OCI-LY7 (cell line): ENCODE measurements around the gene DFFB. TPM values are rescaled to one million over a fixed set of nuclear protein-coding genes. Genes with fewer than 3 reads are reported as not detected.

Experiments used
- BruUV-seq: library from RNA; stranded (reverse); fragments of 400-500 nt; replicated peaks from 2 replicates; lab custom pipeline; 2021; lab: Mats Ljungman, UMichigan
- CTCF ChIA-PET: fragments of 300-600 bp; sonication (Branson Sonifier 250); formaldehyde crosslinking; loops from one replicate; lab custom pipeline; 2022; ENCODE audit warnings: antibody characterized with exemption; ENCODE audit not compliant: unreplicated experiment; lab: Charles Lee
- POLR2A ChIA-PET: fragments of 300-600 bp; sonication (Branson Sonifier 250); formaldehyde crosslinking; loops from one replicate; lab custom pipeline; 2022; ENCODE audit warnings: antibody characterized with exemption; lab: Charles Lee
- DNase-seq: peaks from one replicate; pipeline ENCODE4 v3.0.0-alpha.2; 2015; ENCODE audit warnings: low spot score
- H2AFZ ChIP-seq: fragments of 200-600 bp; sonication (generic), shearing (Covaris generic); 2 replicates; pipeline ENCODE4 v1.6.1; 2014; ENCODE audit warnings: mild to moderate bottlenecking, antibody characterized with exemption, low read length, moderate library complexity
- H3K27ac ChIP-seq: fragments of 200-600 bp; sonication (generic); 2 replicates; pipeline ENCODE4 v1.5.1; 2014; ENCODE audit warnings: mixed run types, low read depth, mild to moderate bottlenecking, moderate library complexity, low read length, inconsistent platforms; ENCODE audit not compliant: poor library complexity, severe bottlenecking
- H3K36me3 ChIP-seq: fragments of 200-600 bp; sonication (generic); 2 replicates; pipeline ENCODE4 v1.6.1; 2014; ENCODE audit warnings: mild to moderate bottlenecking, antibody characterized with exemption, low read length, moderate library complexity, mixed read lengths; ENCODE audit not compliant: insufficient read depth
- H3K4me1 ChIP-seq: fragments of 200-600 bp; sonication (generic); 2 replicates; pipeline ENCODE4 v1.5.1; 2014; ENCODE audit warnings: mild to moderate bottlenecking, low read length; ENCODE audit not compliant: insufficient read depth, poor library complexity, severe bottlenecking
- H3K4me2 ChIP-seq: fragments of 200-600 bp; sonication (generic); 2 replicates; pipeline ENCODE4 v1.6.1; 2014; ENCODE audit warnings: mild to moderate bottlenecking, low read length
- H3K4me3 ChIP-seq: fragments of 200-600 bp; sonication (generic); 2 replicates; pipeline ENCODE4 v1.5.1; 2014; ENCODE audit warnings: mild to moderate bottlenecking, low read depth, low read length; ENCODE audit not compliant: poor library complexity, severe bottlenecking
- H3K79me2 ChIP-seq: fragments of 200-600 bp; sonication (generic); 2 replicates; pipeline ENCODE4 v1.6.1; 2016; ENCODE audit warnings: low read depth, mild to moderate bottlenecking, low read length, moderate library complexity, mixed read lengths; ENCODE audit not compliant: insufficient read depth
- H3K9me2 ChIP-seq: fragments of 200-600 bp; sonication (generic); 2 replicates; pipeline ENCODE4 v1.6.1; 2016; ENCODE audit warnings: mild to moderate bottlenecking, low read length, mixed read lengths; ENCODE audit not compliant: insufficient read depth
- H3K9me3 ChIP-seq: fragments of 200-600 bp; sonication (generic); 2 replicates; pipeline ENCODE4 v1.6.1; 2014; ENCODE audit warnings: mild to moderate bottlenecking, mixed run types, low read length, mixed read lengths
- H4K20me1 ChIP-seq: fragments of 200-600 bp; sonication (generic); 2 replicates; pipeline ENCODE4 v1.6.1; 2014; ENCODE audit warnings: mild to moderate bottlenecking, antibody characterized with exemption, low read length, moderate library complexity, mixed read lengths; ENCODE audit not compliant: insufficient read depth
- CTCF ChIP-seq: fragments of 200-600 bp; sonication (generic); conservative IDR thresholded peaks from 2 replicates; pipeline ENCODE4 v1.5.1; 2014; ENCODE audit warnings: mild to moderate bottlenecking, antibody characterized with exemption, low read length, moderate library complexity, mixed read lengths
- EZH2phosphoT487 ChIP-seq: fragments of 200-600 bp; sonication (generic); IDR thresholded peaks from 2 replicates; pipeline ENCODE4 v1.6.1; 2018; ENCODE audit warnings: low read depth, borderline replicate concordance, mild to moderate bottlenecking, mixed run types, antibody characterized with exemption, low read length, moderate library complexity, mixed read lengths
- intact Hi-C: fragments of 100-400 bp; cut with micrococcal nuclease; formaldehyde crosslinking; loops from one replicate; pipeline ENCODE4 v1.10.0; 2022; ENCODE audit not compliant: unreplicated experiment
- total RNA-seq, 2 experiments: library from RNA; depleted of rRNA in 1 of 2; stranded (reverse); fragments of >200 nt in 1 of 2; shearing (Covaris generic) in 1 of 2; gene quantifications; 2 replicates each; pipeline ENCODE4 v1.2.3, GENCODE V29; 2014 to 2022

Gene DFFB
- total RNA-seq, 2 experiments from 2014 or later: 15.2 to 17.9 TPM

GRCh38 chr1:3925762-3926161 is 68.5 kb downstream of the DFFB start:
- ChIA-PET CTCF (interaction anchor here (0.6 kb wide), 1 partner anchor 645 kb away, joined by 3 read pairs; no protein-coding TSS in a partner anchor), POLR2A (interaction anchor here (1.0 to 1.1 kb wide), 2 partner anchors 46 to 121 kb away, joined by 3 read pairs; no protein-coding TSS in a partner anchor)
- H3K27ac ChIP-seq: no peak overlapping the region
- no peak overlapping the region for H3K4me2 ChIP-seq
- H3K79me2 ChIP-seq: no peaks in the 10 kb centered on the region
- H2AFZ ChIP-seq: no peak overlapping the region
- BruUV-seq: no TSS peak
- no peaks in the 10 kb centered on the region for H3K9me2 ChIP-seq
- DNase-seq: no peak
- no peaks in the 10 kb centered on the region for H3K9me3 ChIP-seq
- H3K36me3 ChIP-seq: peaks cover 15% of the 10 kb centered on the region; the same call in 1 of the 2 replicates
- no peak overlapping the region for H3K4me3 ChIP-seq
- H4K20me1 ChIP-seq: no peaks in the 10 kb centered on the region
- TF ChIP-seq EZH2phosphoT487 (no peak), CTCF (no peak)
- intact Hi-C loops: no loop called here
- peaks cover 17% of the 10 kb centered on the region for H3K4me1 ChIP-seq

GRCh38 chr1:3926956-3927355 is 69.7 kb downstream of the DFFB start:
- CTCF ChIA-PET: no interaction called here
- POLR2A ChIA-PET: no interaction called here
- Histone ChIP-seq H3K36me3 (peaks cover 6% of the 10 kb centered on the region; the same call in 1 of the 2 replicates), H3K4me2 (no peak overlapping the region), H3K4me1 (peaks cover 14% of the 10 kb centered on the region), H3K27ac (no peak overlapping the region), H3K9me3 (no peaks in the 10 kb centered on the region), H2AFZ (no peak overlapping the region), H4K20me1 (no peaks in the 10 kb centered on the region), H3K4me3 (no peak overlapping the region), H3K9me2 (no peaks in the 10 kb centered on the region), H3K79me2 (no peaks in the 10 kb centered on the region)
- intact Hi-C loops: no loop called here
- DNase-seq: no peak
- TF ChIP-seq EZH2phosphoT487 (no peak), CTCF (no peak)
- BruUV-seq: no TSS peak

GRCh38 chr1:3928586-3928985 is 71.3 kb downstream of the DFFB start:
- H3K4me1 ChIP-seq: peaks cover 11% of the 10 kb centered on the region
- TF ChIP-seq EZH2phosphoT487 (no peak), CTCF (no peak)
- H2AFZ ChIP-seq: no peak overlapping the region
- no peaks in the 10 kb centered on the region for H3K79me2 ChIP-seq
- no peak overlapping the region for H3K4me3 ChIP-seq
- H3K4me2 ChIP-seq: no peak overlapping the region
- no peaks in the 10 kb centered on the region for H3K9me2 ChIP-seq
- CTCF ChIA-PET: no interaction called here
- H4K20me1 ChIP-seq: no peaks in the 10 kb centered on the region
- BruUV-seq: no TSS peak
- peaks cover 4% of the 10 kb centered on the region; the same call in 1 of the 2 replicates for H3K36me3 ChIP-seq
- intact Hi-C loops: no loop called here
- peak overlapping the region; percentile 49 for H3K27ac ChIP-seq
- peak; percentile 22 for DNase-seq
- POLR2A ChIA-PET: no interaction called here
- H3K9me3 ChIP-seq: no peaks in the 10 kb centered on the region
